ENCODE data around the gene OR2A25.
"Not testable (repeated sequence)": the region's sequence is repeated elsewhere in the genome, so short reads cannot be mapped to it uniquely, and the experiment has no call there.

Gene OR2A25

GRCh38 chr7:144069511-144069910 is at the start of gene OR2A25:
Gene OR2A25 (plus strand): TSS chr7:144069811. CDS start chr7:144074220, 4,409 bp downstream.
- DNase-seq: no peak

DNA sequence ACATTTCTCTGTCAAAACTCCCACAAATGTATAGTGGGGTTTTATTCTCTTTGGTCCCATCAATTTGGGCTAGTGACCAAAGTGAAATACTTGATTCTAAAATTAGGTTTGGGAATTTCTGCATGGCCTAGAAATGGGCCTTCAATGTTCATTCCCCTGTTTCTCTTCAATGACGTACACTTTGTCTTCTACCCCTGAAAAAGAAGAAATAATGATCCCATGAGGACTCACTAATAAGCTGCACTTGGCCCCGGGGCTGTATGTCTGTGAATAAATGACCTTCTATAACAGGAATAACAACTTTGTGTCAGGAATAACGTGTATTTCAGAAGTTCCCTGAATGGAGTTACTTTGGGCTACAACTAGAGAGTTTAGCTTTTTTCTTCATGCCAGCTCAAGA is 49.3 kb upstream of the OR2A25 start:
- no peak for DNase-seq

- DNase-seq: no peak
Measured at GRCh38 chr7:144022169-144022568, 47.4 kb upstream of the OR2A25 start.

DNA sequence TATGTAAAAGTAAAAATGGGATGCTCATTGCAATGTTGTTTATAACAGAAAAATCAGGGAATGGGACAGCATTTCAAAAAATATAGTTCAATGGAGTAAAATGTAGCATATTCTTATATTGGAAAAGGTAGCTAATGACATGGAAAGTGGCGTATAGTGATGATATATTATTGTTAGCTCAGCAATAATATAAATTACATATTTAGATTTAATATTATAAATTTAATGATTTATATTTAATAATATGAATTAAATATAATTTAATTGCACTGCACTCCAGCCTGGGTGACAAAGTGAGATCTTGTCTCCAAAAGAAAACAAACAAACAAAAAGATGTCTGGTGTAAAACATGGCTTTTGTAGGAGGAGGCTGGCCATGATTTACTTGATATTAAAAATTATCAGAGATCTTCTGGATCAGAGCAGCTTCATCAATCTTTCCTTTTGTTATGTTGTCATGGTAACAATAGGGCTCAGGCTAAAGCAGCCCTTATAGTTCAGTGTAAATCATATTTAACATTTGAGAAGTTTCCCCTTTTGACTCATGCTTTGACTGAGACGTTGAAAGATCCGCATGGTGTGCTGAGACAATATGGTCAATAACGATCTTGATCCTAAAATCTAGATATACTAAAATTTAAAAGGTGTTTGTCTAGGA is 46.3 kb upstream of the OR2A25 start:
- DNase-seq: no peak

GRCh38 chr7:144024213-144024612 is 45.4 kb upstream of the OR2A25 start:
- DNase-seq: no peak

- no peak for DNase-seq
Measured at GRCh38 chr7:144026203-144026883, 43.3 kb upstream of the OR2A25 start.

GRCh38 chr7:144027070-144027469 is 42.5 kb upstream of the OR2A25 start:
- DNase-seq: no peak

DNA sequence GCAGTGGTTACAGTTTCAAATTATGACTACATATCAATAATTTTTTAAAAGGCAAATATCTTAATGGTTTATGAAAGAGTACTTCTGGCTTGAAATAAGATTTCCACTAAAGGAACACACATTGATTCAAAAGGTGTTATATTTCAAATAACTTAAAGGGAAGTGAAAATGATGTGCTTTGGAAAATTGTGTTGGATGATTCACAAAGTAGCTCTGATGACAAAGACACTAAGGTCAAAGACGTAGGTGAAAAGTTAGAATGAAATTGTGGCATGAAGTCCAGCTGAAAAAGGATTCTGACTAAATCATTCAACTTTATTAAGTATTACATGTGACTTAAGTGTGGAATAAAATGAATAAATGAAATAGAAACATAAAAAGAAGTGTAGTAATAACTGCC is 41.6 kb upstream of the OR2A25 start:
- DNase-seq: no peak

GRCh38 chr7:144028547-144028946 is 41.1 kb upstream of the OR2A25 start:
- DNase-seq: no peak

DNA sequence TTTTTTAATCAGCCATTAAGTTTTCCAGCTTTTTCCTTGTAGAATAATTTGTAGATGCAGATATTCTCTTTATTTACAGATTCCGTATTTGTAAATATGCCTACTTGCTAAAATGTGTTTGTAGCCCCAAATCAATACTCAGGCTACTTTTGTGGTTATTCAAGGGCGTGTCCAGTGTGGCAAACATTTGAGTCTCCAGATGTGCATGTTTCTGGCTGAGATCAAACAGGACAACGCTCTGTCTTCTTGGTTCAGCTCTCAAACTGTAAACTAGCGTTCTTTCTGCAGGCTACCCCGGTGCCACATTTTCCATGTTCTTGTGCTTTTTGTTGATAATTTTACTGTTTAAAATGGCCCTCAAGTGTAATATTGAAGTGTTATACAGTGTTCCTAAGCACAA is 37.1 kb upstream of the OR2A25 start:
- DNase-seq: no peak

DNA sequence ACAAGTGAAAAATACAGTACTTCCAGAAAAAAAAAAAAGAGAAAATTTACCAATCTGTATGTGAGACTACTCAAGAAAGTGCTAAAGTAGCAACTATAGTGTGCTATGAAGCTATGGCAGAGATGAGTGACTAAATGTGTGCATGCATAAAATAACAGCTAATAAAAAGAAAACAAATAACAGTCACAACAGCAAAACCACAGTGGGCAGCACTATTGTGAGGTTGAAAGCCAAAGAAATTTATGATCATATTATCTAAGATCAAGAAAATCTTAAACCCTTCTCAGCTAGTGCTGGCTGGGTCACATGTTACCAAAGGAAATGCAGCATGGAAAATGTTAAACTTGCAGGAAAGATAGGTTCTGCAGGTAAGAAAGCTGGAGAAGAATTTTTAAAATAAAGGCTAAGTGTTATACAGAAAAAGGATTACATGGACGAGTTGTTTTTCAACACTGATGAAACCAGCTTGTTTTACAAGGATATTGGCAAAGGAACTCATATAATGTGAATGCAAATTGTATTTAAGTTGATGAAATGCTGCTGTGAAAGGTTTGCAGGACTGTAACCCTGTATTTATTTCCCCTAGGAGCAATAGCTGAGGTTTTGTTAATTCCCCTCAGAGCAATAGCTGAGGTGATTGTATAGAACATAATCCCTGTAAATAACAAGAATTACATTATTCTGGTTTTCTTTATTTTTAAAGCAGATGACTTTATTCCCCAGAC is 36.5 kb upstream of the OR2A25 start:
- DNase-seq: no peak

GRCh38 chr7:144035385-144035784 is 34.2 kb upstream of the OR2A25 start:
- DNase-seq: no peak

- no peak for DNase-seq
Measured at GRCh38 chr7:144036302-144036885, 33.2 kb upstream of the OR2A25 start.

- DNase-seq: no peak
Measured at GRCh38 chr7:144037414-144038035, 32.1 kb upstream of the OR2A25 start.

- no peak for DNase-seq
Measured at GRCh38 chr7:144038887-144039286, 30.7 kb upstream of the OR2A25 start.

DNA sequence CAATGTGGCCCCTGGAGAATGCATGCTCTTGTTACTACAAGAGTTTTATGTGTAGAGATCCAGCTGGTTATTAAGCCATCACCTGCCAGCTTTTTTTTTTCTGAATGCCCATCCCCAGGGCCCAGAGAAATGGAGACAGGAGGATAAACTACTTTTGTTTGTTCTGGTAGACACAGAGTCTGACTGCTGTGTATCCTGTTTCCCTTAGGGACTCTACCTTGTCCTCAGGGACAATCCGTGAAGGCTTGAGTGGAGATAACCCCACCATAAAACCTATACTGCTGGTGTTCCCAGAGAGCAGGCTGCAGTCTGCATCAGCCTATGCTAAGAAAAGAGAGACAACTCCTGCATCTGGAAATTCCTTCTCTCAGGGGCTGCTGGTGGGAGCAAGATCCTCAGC is 21.0 kb upstream of the OR2A25 start, which contains the start of gene OR2A5:
Gene OR2A5 (plus strand): TSS at position 301 of the 400 bp plus-strand sequence. CDS start 1,454 bp downstream, outside the sequence.
- DNase-seq: no peak

- no peak for DNase-seq
Measured at GRCh38 chr7:144049491-144049890, 20.1 kb upstream of the OR2A25 start.

DNA sequence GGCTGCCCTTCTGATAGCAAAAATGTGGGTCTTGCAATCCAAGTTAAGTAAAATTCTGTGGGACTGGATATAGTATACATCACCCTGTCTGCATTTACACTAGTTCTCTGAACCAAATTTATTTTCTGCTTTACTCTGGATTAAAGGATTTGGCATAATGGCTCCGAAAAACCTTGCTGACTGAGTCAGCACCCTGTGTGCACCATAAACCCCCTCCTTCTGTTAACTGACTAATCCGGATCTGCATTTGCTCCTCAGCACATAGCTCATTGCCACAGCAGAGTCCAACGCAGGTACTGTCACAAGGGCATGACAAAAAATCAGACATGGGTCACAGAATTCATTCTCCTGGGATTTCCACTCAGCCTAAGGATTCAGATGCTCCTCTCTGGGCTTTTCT is 19.5 kb upstream of the OR2A25 start:
- DNase-seq: no peak

DNA sequence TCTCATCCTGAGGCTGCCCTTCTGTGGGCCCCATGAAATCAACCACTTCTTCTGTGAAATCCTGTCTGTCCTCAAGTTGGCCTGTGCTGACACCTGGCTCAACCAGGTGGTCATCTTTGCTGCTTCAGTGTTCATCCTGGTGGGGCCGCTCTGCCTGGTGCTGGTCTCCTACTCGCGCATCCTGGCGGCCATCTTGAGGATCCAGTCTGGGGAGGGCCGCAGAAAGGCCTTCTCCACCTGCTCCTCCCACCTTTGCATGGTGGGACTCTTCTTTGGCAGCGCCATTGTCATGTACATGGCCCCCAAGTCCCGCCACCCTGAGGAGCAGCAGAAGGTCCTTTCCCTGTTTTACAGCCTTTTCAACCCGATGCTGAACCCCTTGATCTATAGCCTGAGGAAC is 18.7 kb upstream of the OR2A25 start:
- DNase-seq: not testable (repeated sequence)

GRCh38 chr7:144057954-144058353 is 11.7 kb upstream of the OR2A25 start:
- DNase-seq: no peak

GRCh38 chr7:144063710-144064109 is 5.9 kb upstream of the OR2A25 start:
- DNase-seq: no peak

GRCh38 chr7:144069953-144070352 is 342 bp downstream of the OR2A25 start:
- DNase-seq: no peak

- DNase-seq: no peak
Measured at GRCh38 chr7:144074374-144074773, 4.8 kb downstream of the OR2A25 start.
